Neutrophil (primary cell): ENCODE data around the gene GAREM1.

Experiments used
- H3K27ac ChIP-seq: fragments of 200-600 bp; sonication (generic); 2 replicates; pipeline ENCODE4 v1.5.1; 2016; ENCODE audit warnings: mild to moderate bottlenecking, moderate library complexity
- H3K27me3 ChIP-seq: fragments of 200-600 bp; sonication (generic); 2 replicates; pipeline ENCODE4 v1.6.0; 2016; ENCODE audit warnings: mild to moderate bottlenecking
- H3K36me3 ChIP-seq: fragments of 200-600 bp; sonication (generic); 2 replicates; pipeline ENCODE4 v1.5.1; 2017
- H3K4me1 ChIP-seq, 2 experiments: fragments of 200-600 bp in 1 of 2; sonication (generic) in 1 of 2; 1 replicate in 1 of 2; 2 replicates in 1 of 2; pipeline versions ENCODE4 v1.5.1 to v1.6.1; 2013 to 2016; ENCODE audit warnings: low read depth in 1 of 2, low read length in 1 of 2, mild to moderate bottlenecking in 1 of 2, moderate library complexity in 1 of 2; ENCODE audit not compliant: control insufficient read depth in 1 of 2, insufficient read depth in 1 of 2
- H3K4me3 ChIP-seq, 2 experiments: fragments of 200-600 bp in 1 of 2; sonication (generic) in 1 of 2; 1 replicate in 1 of 2; 2 replicates in 1 of 2; pipeline ENCODE4 v1.5.1; 2013 to 2016; ENCODE audit warnings: low read depth in 1 of 2, low read length in 1 of 2, mild to moderate bottlenecking in 1 of 2, moderate library complexity in 1 of 2
- H3K9me3 ChIP-seq: fragments of 200-600 bp; sonication (generic); 2 replicates; pipeline ENCODE4 v1.5.1; 2016
- TF ChIP-seq, protein P1 (sequence below): fragments of 200-600 bp; sonication (generic); IDR thresholded peaks from 2 replicates; pipeline ENCODE4 v1.5.1; 2016; ENCODE audit warnings: antibody characterized with exemption

The GAREM1 gene

GRCh38 chr18:32286749-32287148 is 183.9 kb downstream of the GAREM1 start:
- Histone ChIP-seq H3K27me3 (no peaks in the 10 kb centered on the region), H3K9me3 (no peaks in the 10 kb centered on the region), H3K4me3 (no peak overlapping the region), H3K4me1 (no peaks in the 10 kb centered on the region), H3K36me3 (no peaks in the 10 kb centered on the region), H3K27ac (no peak overlapping the region)
- TF ChIP-seq, protein P1, sequence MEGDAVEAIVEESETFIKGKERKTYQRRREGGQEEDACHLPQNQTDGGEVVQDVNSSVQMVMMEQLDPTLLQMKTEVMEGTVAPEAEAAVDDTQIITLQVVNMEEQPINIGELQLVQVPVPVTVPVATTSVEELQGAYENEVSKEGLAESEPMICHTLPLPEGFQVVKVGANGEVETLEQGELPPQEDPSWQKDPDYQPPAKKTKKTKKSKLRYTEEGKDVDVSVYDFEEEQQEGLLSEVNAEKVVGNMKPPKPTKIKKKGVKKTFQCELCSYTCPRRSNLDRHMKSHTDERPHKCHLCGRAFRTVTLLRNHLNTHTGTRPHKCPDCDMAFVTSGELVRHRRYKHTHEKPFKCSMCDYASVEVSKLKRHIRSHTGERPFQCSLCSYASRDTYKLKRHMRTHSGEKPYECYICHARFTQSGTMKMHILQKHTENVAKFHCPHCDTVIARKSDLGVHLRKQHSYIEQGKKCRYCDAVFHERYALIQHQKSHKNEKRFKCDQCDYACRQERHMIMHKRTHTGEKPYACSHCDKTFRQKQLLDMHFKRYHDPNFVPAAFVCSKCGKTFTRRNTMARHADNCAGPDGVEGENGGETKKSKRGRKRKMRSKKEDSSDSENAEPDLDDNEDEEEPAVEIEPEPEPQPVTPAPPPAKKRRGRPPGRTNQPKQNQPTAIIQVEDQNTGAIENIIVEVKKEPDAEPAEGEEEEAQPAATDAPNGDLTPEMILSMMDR: no peak

- H3K36me3 ChIP-seq: no peaks in the 10 kb centered on the region
- H3K4me3 ChIP-seq: no peak overlapping the region
- H3K9me3 ChIP-seq: no peaks in the 10 kb centered on the region
- H3K27me3 ChIP-seq: no peaks in the 10 kb centered on the region
- H3K27ac ChIP-seq: no peak overlapping the region
- H3K4me1 ChIP-seq: no peaks in the 10 kb centered on the region
- TF ChIP-seq, protein P1: no peak
These were observed 186.4 kb downstream of the GAREM1 start for GRCh38 chr18:32284284-32284683.

DNA sequence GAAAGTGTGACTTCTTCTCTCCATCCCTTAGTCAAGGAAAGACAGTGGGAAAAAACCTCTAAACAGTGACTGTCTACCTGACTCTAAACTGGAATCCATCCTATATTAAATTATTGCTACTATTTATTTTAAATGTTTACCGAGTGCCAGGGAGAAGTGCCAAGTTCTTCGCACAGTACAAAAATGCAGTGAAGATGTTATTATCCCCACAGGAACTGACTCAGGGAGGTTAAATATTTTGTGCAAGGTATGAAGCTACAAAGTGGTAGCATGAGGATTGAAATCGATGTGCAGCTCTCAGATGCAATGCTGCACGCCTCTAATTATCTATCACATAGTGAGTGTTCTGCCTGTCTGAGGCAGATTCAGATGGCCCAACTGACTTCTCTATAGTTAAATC is 189.8 kb downstream of the GAREM1 start:
- H3K4me3 ChIP-seq: no peak overlapping the region
- no peaks in the 10 kb centered on the region for H3K4me1 ChIP-seq
- peaks cover 8% of the 10 kb centered on the region for H3K27me3 ChIP-seq
- no peak overlapping the region for H3K27ac ChIP-seq
- H3K9me3 ChIP-seq: no peaks in the 10 kb centered on the region
- H3K36me3 ChIP-seq: no peaks in the 10 kb centered on the region
- TF ChIP-seq, protein P1: no peak

DNA sequence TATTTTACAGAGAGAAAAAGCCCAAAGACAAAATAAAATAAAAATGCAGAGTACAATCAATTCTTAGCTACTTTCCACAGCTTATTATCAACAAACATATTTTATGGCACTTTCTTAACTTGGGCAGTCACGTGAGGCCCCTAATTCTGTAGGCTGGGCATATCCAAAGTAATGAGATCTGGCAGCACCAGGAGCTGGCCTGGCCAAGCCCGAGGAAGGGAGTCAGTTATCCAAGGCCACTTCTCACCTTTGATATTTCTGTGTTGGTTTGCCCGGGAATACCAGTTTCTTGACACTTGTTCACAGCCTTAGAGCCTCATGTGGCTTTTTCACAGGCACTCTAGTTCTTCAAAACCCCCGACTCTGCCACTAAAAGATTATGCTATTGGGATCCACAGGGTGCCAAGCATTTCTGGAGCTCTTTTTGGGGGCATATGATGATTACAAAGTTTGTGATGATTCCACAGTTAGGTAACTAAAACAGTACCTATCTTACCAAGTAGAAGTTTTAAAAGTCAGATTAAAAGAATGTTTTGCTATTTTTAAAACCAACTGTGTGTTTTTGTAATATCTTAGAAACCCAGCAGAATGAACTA is 190.4 kb downstream of the GAREM1 start:
- no peaks in the 10 kb centered on the region for H3K36me3 ChIP-seq

DNA sequence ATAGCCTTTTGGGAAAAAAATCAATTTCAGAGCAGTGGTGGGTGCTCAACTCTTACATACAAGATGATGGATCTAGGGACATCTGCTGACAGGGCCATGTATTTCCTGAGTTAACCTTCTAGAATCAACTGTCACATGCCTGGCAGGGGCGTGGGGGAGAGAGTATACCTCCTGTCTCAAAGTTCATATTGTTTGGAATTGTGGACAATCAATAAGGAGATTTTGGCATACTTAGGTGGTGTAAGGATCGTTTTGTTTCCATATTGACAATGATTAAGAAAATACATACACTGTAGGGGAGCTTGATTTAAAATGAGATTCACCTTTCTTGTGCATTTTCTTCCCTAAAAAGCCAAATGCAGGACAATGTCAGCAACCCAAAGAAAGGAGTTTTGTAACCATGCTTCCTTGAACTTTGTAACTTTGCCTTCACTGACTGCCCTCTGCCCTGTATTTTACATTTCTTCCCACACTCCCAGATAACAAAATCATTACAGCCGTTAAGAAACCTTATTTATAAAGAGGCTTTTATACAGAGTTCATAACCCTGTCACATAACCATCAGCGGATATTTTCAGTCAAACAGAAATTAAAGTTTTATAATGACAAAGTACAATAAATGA is 192.4 kb downstream of the GAREM1 start:
- Histone ChIP-seq H3K4me3 (no peak overlapping the region), H3K9me3 (no peaks in the 10 kb centered on the region), H3K27ac (no peak overlapping the region), H3K27me3 (peaks cover 8% of the 10 kb centered on the region), H3K36me3 (no peaks in the 10 kb centered on the region), H3K4me1 (no peaks in the 10 kb centered on the region)
- TF ChIP-seq, protein P1: no peak

More for the DNA sequence above, 190.4 kb downstream of the GAREM1 start:
- no peak overlapping the region for H3K27ac ChIP-seq
- H3K4me1 ChIP-seq: no peaks in the 10 kb centered on the region
- TF ChIP-seq, protein P1: no peak
- H3K4me3 ChIP-seq: no peak overlapping the region
- no peaks in the 10 kb centered on the region for H3K9me3 ChIP-seq
- peaks cover 8% of the 10 kb centered on the region for H3K27me3 ChIP-seq
